Central memory CD8-positive, alpha-beta T cell (primary cell): ENCODE data around the gene AGR3.

Experiments
- ATAC-seq: fragments of 150-1000 bp; cut with Tn5 transposase; replicated peaks from 2 replicates; pipeline ENCODE4 v1.10.0; 2022; ENCODE audit warnings: mild to moderate bottlenecking, moderate FRiP score, moderate number of reproducible peaks; ENCODE audit not compliant: poor library complexity, severe bottlenecking; ENCODE audit errors: extremely low read depth
- DNase-seq, 2 donors: peaks; one replicate each; pipeline ENCODE4 v3.0.0; 2021; ENCODE audit warnings: low spot score in 2 of 2
- H3K27ac Mint-ChIP-seq: one replicate; pipeline ENCODE4 v1.8.0; 2022; ENCODE audit warnings: low read depth, mild to moderate bottlenecking, moderate library complexity, mixed read lengths
- H3K27me3 Mint-ChIP-seq: one replicate; pipeline ENCODE4 v1.8.0; 2022; ENCODE audit warnings: mixed read lengths
- H3K36me3 Mint-ChIP-seq: one replicate; pipeline ENCODE4 v1.8.0; 2022; ENCODE audit warnings: mild to moderate bottlenecking, moderate library complexity, mixed read lengths; ENCODE audit not compliant: insufficient read depth
- H3K4me1 Mint-ChIP-seq: one replicate; pipeline ENCODE4 v1.8.0; 2022; ENCODE audit warnings: mixed read lengths
- H3K4me3 Mint-ChIP-seq: one replicate; pipeline ENCODE4 v1.8.0; 2022; ENCODE audit warnings: mild to moderate bottlenecking, moderate library complexity, mixed read lengths
- H3K9me3 Mint-ChIP-seq: one replicate; pipeline ENCODE4 v1.8.0; 2022; ENCODE audit warnings: mixed read lengths

The AGR3 gene

DNA sequence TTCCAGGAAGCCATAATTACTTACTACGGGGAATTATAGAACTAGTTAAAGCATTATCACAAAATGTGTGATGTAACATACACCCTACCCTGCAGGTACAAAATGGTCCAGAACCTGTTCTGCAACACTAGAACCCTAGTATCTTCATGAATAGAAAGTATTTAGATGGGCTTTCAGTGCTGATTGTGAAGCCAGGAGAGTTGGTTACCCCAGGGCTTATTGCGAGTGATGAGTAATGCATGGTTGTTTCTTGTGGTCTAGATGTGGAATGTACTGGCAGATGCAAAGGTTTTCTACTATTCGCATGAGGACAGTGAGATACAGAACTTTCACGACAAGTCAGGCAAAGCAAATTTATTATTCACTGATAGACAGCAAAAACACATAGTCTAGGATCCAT lies 33.6 kb upstream of the AGR3 start:
- ATAC-seq (no peak), DNase-seq (no peak)
- Mint-ChIP-seq H3K27me3 (peaks cover 18% of the 10 kb centered on the region), H3K4me3 (no peak overlapping the region), H3K27ac (no peak overlapping the region), H3K36me3 (no peaks in the 10 kb centered on the region), H3K9me3 (no peaks in the 10 kb centered on the region), H3K4me1 (no peaks in the 10 kb centered on the region)

GRCh38 chr7:16914771-16915170 lies 33.0 kb upstream of the AGR3 start:
- Mint-ChIP-seq H3K36me3 (no peaks in the 10 kb centered on the region), H3K27me3 (peaks cover 25% of the 10 kb centered on the region)

DNA sequence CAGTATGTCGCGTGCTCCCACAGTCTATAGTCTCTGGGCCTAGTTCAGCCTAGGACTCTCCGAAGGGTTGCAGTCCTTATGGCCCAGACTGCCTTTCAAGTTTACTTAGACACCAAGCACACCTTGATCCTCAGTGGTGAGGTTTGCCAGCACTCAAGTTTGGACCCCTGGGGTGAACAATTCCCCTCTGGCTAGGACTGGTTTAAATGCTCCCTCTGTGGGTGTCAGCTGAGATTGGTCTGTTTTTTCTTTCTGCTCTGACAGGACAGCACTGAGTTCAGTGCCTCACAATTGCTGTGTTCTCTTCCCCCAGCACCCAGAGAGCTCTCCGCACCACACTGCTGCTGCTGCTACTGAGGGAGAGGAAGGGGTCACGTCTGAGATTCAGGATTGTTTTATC lies 31.9 kb upstream of the AGR3 start:
- no peaks in the 10 kb centered on the region for H3K36me3 Mint-ChIP-seq
- no peak for ATAC-seq
- H3K4me1 Mint-ChIP-seq: no peaks in the 10 kb centered on the region
- DNase-seq: no peak
- no peak overlapping the region for H3K4me3 Mint-ChIP-seq
- H3K27me3 Mint-ChIP-seq: peaks cover 30% of the 10 kb centered on the region
- no peak overlapping the region for H3K27ac Mint-ChIP-seq
- no peaks in the 10 kb centered on the region for H3K9me3 Mint-ChIP-seq

More at GRCh38 chr7:16914771-16915170, 33.0 kb upstream of the AGR3 start:
- Mint-ChIP-seq H3K4me1 (no peaks in the 10 kb centered on the region), H3K4me3 (no peak overlapping the region), H3K27ac (no peak overlapping the region), H3K9me3 (no peaks in the 10 kb centered on the region)
- no peak for DNase-seq
- ATAC-seq: no peak

GRCh38 chr7:16912540-16912939 lies 30.8 kb upstream of the AGR3 start:
- Mint-ChIP-seq H3K27me3 (peaks cover 30% of the 10 kb centered on the region), H3K27ac (no peak overlapping the region), H3K36me3 (no peaks in the 10 kb centered on the region), H3K4me1 (no peaks in the 10 kb centered on the region), H3K9me3 (no peaks in the 10 kb centered on the region), H3K4me3 (no peak overlapping the region)
- ATAC-seq (no peak), DNase-seq (no peak)

GRCh38 chr7:16908561-16908960 lies 26.8 kb upstream of the AGR3 start:
- ATAC-seq (no peak), DNase-seq (no peak)
- Mint-ChIP-seq H3K4me1 (no peaks in the 10 kb centered on the region), H3K27ac (no peak overlapping the region), H3K36me3 (no peaks in the 10 kb centered on the region), H3K27me3 (peaks cover 52% of the 10 kb centered on the region), H3K4me3 (no peak overlapping the region), H3K9me3 (no peaks in the 10 kb centered on the region)

- H3K4me1 Mint-ChIP-seq: no peaks in the 10 kb centered on the region
- DNase-seq: no peak
- no peak overlapping the region for H3K27ac Mint-ChIP-seq
- H3K9me3 Mint-ChIP-seq: no peaks in the 10 kb centered on the region
- no peaks in the 10 kb centered on the region for H3K36me3 Mint-ChIP-seq
- ATAC-seq: no peak
- no peak overlapping the region for H3K4me3 Mint-ChIP-seq
- peaks cover 35% of the 10 kb centered on the region for H3K27me3 Mint-ChIP-seq
Measured at GRCh38 chr7:16905300-16906044, 23.7 kb upstream of the AGR3 start.

DNA sequence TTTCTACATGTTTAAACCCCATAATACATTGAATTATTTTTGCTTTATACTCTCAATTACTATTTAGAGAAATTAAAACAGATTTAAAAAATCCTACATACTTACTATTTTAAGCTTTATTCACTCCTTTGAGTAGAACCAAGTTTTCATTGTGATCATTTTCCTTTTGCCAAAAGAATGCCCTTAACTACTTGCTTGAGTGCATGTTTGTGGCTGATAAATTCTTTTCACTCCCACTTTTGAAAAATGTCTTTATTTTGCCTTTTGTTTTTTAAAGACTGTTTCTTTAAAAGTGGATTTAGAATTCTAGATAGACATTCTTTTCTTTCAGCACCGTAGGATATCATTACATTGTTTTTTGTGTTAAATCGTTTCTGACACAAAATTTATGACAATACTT lies 22.3 kb upstream of the AGR3 start:
- H3K27me3 Mint-ChIP-seq: peaks cover 22% of the 10 kb centered on the region
- H3K27ac Mint-ChIP-seq: no peak overlapping the region
- no peaks in the 10 kb centered on the region for H3K9me3 Mint-ChIP-seq
- no peak overlapping the region for H3K4me3 Mint-ChIP-seq
- DNase-seq (no peak), ATAC-seq (no peak)
- H3K36me3 Mint-ChIP-seq: no peaks in the 10 kb centered on the region
- no peaks in the 10 kb centered on the region for H3K4me1 Mint-ChIP-seq

GRCh38 chr7:16900209-16900768 lies 18.5 kb upstream of the AGR3 start:
- Mint-ChIP-seq H3K27ac (no peak overlapping the region), H3K4me3 (no peak overlapping the region), H3K9me3 (no peaks in the 10 kb centered on the region), H3K27me3 (peaks cover 4% of the 10 kb centered on the region), H3K4me1 (no peaks in the 10 kb centered on the region), H3K36me3 (no peaks in the 10 kb centered on the region)
- DNase-seq (no peak), ATAC-seq (no peak)

DNA sequence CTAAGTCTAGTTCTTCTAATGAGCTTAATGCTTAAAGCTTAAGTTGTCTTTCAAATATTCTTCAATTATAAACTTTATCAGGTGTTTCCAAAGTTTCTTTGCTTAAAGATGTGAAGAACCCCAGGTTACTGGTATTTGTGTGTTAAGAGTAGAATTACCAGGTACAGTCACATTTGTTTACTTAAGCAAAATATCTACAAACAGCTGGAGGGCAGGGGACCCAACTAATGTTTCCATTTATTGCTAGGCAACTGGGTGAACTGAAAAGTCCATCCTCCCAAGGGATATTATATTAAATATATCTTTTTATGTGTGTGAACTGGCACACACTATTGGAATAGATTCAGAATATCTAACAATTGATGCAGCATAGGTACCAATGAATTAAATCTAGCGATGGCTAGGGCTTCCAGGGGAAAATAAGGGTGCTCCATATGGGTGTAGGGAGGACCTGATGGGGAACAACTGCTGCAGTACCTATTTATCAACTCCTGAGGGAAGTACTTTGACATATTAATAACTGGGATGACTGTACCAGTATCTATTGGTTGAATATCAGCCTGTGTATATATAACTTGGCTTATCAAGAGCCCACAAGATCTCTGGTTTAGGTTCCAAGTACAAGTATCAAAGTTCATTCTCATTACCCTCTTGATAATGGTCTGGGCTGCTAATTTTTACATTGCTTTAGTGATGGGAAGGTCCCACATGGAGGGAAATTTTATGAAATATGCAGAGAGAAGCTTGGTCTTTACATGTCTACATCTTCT lies 10.3 kb upstream of the AGR3 start:
- Mint-ChIP-seq H3K27me3 (peaks cover 5% of the 10 kb centered on the region), H3K36me3 (no peaks in the 10 kb centered on the region), H3K9me3 (no peaks in the 10 kb centered on the region), H3K4me1 (peaks cover 6% of the 10 kb centered on the region), H3K27ac (no peak overlapping the region), H3K4me3 (no peak overlapping the region)
- ATAC-seq (no peak), DNase-seq (no peak)

DNA sequence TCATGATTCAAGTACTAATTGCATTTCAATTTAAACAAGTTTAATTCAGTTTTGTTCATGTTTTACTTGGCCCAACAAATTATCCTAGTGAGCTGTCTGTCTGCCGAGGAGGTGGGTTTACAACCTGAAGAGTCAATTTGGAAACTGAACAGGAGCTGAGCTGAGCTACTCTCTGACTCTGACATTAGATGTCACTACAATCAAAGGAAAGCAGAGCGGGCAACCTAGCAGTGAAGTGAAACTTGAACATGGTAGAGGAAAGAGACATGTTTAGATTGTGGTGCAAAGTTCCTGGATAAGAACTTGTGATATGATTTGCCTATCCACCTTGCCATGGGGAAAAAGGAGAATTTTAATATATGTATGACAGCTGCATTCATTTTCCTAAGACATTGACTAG lies 9.6 kb upstream of the AGR3 start:
- Mint-ChIP-seq H3K36me3 (no peaks in the 10 kb centered on the region), H3K9me3 (no peaks in the 10 kb centered on the region), H3K4me1 (peaks cover 6% of the 10 kb centered on the region), H3K27me3 (peaks cover 10% of the 10 kb centered on the region), H3K27ac (no peak overlapping the region), H3K4me3 (no peak overlapping the region)
- ATAC-seq (no peak), DNase-seq (no peak)

DNA sequence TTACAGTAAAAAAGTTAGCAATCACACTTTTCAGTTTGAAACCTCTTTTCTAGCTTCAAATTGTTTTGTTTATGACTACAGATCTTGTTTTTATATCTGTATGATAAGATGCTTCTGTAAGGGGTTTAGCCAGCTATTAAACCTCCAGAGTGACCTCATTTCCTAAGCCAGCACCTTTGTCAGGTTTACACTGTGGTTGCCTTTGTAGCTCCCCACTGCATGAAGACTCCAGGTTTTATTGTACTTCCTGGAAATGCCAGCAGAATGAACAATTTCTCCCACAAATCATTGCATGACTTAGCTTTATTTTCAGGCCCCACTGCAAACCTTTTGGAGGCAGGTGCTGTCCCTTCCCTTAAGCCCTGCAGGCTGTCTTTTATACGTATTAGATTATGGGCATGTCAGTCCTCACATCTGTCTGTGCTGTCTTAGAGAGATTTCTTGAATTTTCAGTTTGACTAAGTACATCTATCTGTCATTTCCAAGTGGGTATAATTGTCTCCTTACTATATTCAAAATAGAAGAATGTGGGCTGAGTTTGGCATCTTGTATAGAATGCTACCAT lies 8.2 kb upstream of the AGR3 start:
- no peak overlapping the region for H3K27ac Mint-ChIP-seq
- no peak for ATAC-seq
- peaks cover 15% of the 10 kb centered on the region for H3K27me3 Mint-ChIP-seq

GRCh38 chr7:16889305-16889704 lies 7.5 kb upstream of the AGR3 start:
- DNase-seq: no peak
- Mint-ChIP-seq H3K27me3 (peaks cover 15% of the 10 kb centered on the region), H3K4me3 (no peak overlapping the region), H3K9me3 (no peaks in the 10 kb centered on the region), H3K36me3 (no peaks in the 10 kb centered on the region), H3K27ac (no peak overlapping the region), H3K4me1 (peaks cover 6% of the 10 kb centered on the region)
- no peak for ATAC-seq

More for the DNA sequence above, 8.2 kb upstream of the AGR3 start:
- no peaks in the 10 kb centered on the region for H3K9me3 Mint-ChIP-seq
- no peak for DNase-seq
- H3K4me3 Mint-ChIP-seq: no peak overlapping the region
- peaks cover 6% of the 10 kb centered on the region for H3K4me1 Mint-ChIP-seq
- H3K36me3 Mint-ChIP-seq: no peaks in the 10 kb centered on the region

DNA sequence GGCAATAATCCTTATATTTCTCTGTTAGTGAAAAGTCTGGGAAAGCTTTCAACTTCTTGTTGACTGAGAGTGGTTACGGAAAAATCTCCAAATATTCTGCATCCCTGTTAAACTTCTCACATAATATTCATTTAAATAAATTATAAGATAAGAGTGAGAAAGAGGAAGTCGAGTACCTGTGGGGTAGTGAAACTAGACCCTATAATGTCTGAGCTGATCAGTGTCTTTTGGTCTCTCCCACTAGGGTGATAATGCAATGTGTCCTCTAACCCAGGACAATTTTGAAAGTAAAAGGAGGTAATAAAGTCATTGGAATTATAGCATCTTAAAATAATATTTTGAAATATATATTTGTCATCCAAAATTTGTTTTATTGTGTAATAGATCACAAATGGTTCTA lies 2.1 kb upstream of the AGR3 start:
- H3K4me1 Mint-ChIP-seq: no peaks in the 10 kb centered on the region
- no peak overlapping the region for H3K4me3 Mint-ChIP-seq
- peaks cover 15% of the 10 kb centered on the region for H3K27me3 Mint-ChIP-seq
- ATAC-seq (no peak), DNase-seq (no peak)
- H3K27ac Mint-ChIP-seq: no peak overlapping the region
- no peaks in the 10 kb centered on the region for H3K36me3 Mint-ChIP-seq
- no peaks in the 10 kb centered on the region for H3K9me3 Mint-ChIP-seq
